ENCODE data around the gene FBXO33.

- TF ChIP-seq CTCF (IDR thresholded peaks at IDR 0.05) (no peak), SIN3A (IDR thresholded peaks at IDR 0.05; ENCODE audit: borderline replicate concordance, insufficient read depth, low read depth, low read length) (no peak), POLR2AphosphoS5 (IDR thresholded peaks at IDR 0.05; ENCODE audit: low read depth, low read length) (no peak)
- TF ChIP-seq, protein P1, sequence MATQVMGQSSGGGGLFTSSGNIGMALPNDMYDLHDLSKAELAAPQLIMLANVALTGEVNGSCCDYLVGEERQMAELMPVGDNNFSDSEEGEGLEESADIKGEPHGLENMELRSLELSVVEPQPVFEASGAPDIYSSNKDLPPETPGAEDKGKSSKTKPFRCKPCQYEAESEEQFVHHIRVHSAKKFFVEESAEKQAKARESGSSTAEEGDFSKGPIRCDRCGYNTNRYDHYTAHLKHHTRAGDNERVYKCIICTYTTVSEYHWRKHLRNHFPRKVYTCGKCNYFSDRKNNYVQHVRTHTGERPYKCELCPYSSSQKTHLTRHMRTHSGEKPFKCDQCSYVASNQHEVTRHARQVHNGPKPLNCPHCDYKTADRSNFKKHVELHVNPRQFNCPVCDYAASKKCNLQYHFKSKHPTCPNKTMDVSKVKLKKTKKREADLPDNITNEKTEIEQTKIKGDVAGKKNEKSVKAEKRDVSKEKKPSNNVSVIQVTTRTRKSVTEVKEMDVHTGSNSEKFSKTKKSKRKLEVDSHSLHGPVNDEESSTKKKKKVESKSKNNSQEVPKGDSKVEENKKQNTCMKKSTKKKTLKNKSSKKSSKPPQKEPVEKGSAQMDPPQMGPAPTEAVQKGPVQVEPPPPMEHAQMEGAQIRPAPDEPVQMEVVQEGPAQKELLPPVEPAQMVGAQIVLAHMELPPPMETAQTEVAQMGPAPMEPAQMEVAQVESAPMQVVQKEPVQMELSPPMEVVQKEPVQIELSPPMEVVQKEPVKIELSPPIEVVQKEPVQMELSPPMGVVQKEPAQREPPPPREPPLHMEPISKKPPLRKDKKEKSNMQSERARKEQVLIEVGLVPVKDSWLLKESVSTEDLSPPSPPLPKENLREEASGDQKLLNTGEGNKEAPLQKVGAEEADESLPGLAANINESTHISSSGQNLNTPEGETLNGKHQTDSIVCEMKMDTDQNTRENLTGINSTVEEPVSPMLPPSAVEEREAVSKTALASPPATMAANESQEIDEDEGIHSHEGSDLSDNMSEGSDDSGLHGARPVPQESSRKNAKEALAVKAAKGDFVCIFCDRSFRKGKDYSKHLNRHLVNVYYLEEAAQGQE (IDR thresholded peaks at IDR 0.05; ENCODE audit: insufficient read depth in 1 of 2, low read depth in 2 of 2, low read length in 1 of 2): no peak
Observed at GRCh38 chr14:39423793-39424192, 8.4 kb downstream of the FBXO33 start.
